Effector memory CD8-positive, alpha-beta T cell (primary cell): ENCODE data around the gene MTCL3.

ENCODE experiments used
- ATAC-seq: fragments of 150-1000 bp; cut with Tn5 transposase; replicated peaks from 2 replicates; pipeline ENCODE4 v1.10.0; 2021; ENCODE audit warnings: mild to moderate bottlenecking, moderate library complexity
- DNase-seq, 3 experiments: peaks; one replicate each; pipeline ENCODE4 v3.0.0; 2021
- H3K27ac Mint-ChIP-seq, 2 donors: one replicate each; pipeline ENCODE4 v1.8.0; 2022; ENCODE audit warnings: mild to moderate bottlenecking in 2 of 2, mixed read lengths in 2 of 2, moderate library complexity in 2 of 2
- H3K27me3 Mint-ChIP-seq, 2 donors: one replicate each; pipeline ENCODE4 v1.8.0; 2022; ENCODE audit warnings: mixed read lengths in 2 of 2
- H3K36me3 Mint-ChIP-seq: one replicate; pipeline ENCODE4 v1.8.0; 2022; ENCODE audit warnings: mild to moderate bottlenecking, moderate library complexity, mixed read lengths; ENCODE audit not compliant: insufficient read depth
- H3K4me1 Mint-ChIP-seq, 2 donors: one replicate each; pipeline ENCODE4 v1.8.0; 2022; ENCODE audit warnings: low read depth in 2 of 2, mixed read lengths in 2 of 2
- H3K4me3 Mint-ChIP-seq, 2 donors: one replicate each; pipeline ENCODE4 v1.8.0; 2022; ENCODE audit warnings: mild to moderate bottlenecking in 2 of 2, mixed read lengths in 2 of 2, moderate library complexity in 2 of 2
- H3K9me3 Mint-ChIP-seq, 2 donors: one replicate each; pipeline ENCODE4 v1.8.0; 2022; ENCODE audit warnings: mixed read lengths in 2 of 2

MTCL3 gene

GRCh38 chr6:127518710-127519468, at the start of gene MTCL3:
TSS of gene MTCL3 (minus strand) at chr6:127519335.
- Mint-ChIP-seq H3K9me3 (no peaks in the 10 kb centered on the region), H3K27ac (no peak within 1 kb of the TSS), H3K27me3 (peaks cover 40 to 43% of the 10 kb centered on the region in 2 donors), H3K36me3 (peaks cover 5% of the 10 kb centered on the region), H3K4me3 (peak within 1 kb of the TSS; percentile 34 to 47), H3K4me1 (peaks cover 27 to 30% of the 10 kb centered on the region in 2 donors)
- DNase-seq (no peak), ATAC-seq (no peak)

DNA sequence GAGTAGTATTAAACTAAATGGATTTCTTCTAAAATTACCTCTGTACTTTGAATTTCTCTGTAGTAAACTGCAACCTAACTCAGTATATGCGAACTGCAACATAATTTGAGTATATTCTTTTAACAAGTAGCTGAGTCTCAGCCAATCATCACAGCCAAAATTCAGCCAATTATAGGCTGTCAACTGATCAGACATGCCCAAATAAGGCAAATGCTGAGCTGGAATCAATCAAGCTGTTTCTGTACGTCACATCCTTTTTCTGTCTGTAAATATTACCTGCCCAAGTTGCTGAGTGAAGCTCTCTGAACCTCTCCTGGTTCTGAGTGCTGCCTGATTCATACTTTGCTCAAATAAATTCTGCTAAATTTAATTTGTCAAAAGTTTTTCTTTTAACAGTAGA, 48.3 kb upstream of the MTCL3 start:
- Mint-ChIP-seq H3K4me1 (no peaks in the 10 kb centered on the region), H3K9me3 (no peaks in the 10 kb centered on the region), H3K4me3 (no peak overlapping the region), H3K36me3 (no peaks in the 10 kb centered on the region), H3K27me3 (peaks cover 5 to 9% of the 10 kb centered on the region in 2 donors), H3K27ac (no peak overlapping the region)
- no peak for DNase-seq
- ATAC-seq = no peak

DNA sequence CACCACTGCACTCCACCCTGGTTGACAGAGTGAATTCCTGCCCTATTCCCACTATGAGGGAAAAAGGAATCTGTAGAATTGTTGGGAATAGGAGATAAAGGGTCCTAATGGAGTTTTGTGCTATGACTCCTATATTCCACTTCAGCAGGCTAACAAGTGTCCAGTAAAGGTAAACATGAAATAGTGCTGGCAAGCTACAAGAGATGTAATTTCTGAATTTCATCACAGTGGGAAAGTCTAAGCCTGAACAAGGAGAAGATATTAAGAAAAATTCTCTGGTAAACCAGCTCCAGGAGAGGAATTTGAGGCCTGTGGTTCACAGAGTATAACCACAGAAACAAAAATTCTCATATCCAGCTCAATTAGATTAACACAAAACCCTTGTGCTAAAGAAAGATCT, 47.5 kb upstream of the MTCL3 start:
- Mint-ChIP-seq H3K9me3 (no peaks in the 10 kb centered on the region), H3K4me3 (no peak overlapping the region), H3K36me3 (no peaks in the 10 kb centered on the region), H3K27ac (no peak overlapping the region), H3K4me1 (no peaks in the 10 kb centered on the region), H3K27me3 (peaks cover 6 to 12% of the 10 kb centered on the region in 2 donors)
- DNase-seq = no peak
- ATAC-seq = no peak

GRCh38 chr6:127566119-127566518, 47.0 kb upstream of the MTCL3 start:
- H3K27ac Mint-ChIP-seq = no peak overlapping the region
- DNase-seq = no peak
- H3K4me1 Mint-ChIP-seq = no peaks in the 10 kb centered on the region
- H3K4me3 Mint-ChIP-seq = no peak overlapping the region
- no peaks in the 10 kb centered on the region for H3K36me3 Mint-ChIP-seq
- ATAC-seq = no peak
- H3K9me3 Mint-ChIP-seq = no peaks in the 10 kb centered on the region
- H3K27me3 Mint-ChIP-seq = peaks cover 6 to 13% of the 10 kb centered on the region in 2 donors

GRCh38 chr6:127564761-127565160, 45.6 kb upstream of the MTCL3 start:
- Mint-ChIP-seq H3K4me1 (no peaks in the 10 kb centered on the region), H3K4me3 (no peak overlapping the region), H3K9me3 (no peaks in the 10 kb centered on the region), H3K27me3 (peaks cover 6 to 18% of the 10 kb centered on the region in 2 donors), H3K36me3 (no peaks in the 10 kb centered on the region), H3K27ac (no peak overlapping the region)
- no peak for DNase-seq
- ATAC-seq = no peak

DNA sequence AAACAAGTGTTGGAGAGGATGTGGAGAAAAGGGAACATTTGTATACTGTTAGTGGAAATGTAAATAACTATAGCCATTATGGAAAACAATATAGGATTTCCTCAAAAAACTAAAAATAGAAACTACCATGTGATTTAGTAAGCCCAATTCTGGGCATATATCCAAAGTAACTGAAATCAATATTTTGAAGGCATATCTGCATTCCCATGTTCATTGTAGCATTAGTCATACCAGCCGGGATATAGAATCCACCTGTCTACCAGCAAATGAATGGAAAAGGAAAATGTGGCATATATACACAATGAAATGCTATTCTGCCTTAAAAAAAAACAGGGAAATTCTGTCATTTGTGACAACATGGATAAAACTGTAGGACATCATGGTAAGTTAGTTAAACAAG, 42.5 kb upstream of the MTCL3 start:
- Mint-ChIP-seq H3K27me3 (peaks cover 9 to 32% of the 10 kb centered on the region in 2 donors), H3K9me3 (no peaks in the 10 kb centered on the region), H3K4me3 (no peak overlapping the region), H3K27ac (no peak overlapping the region), H3K36me3 (no peaks in the 10 kb centered on the region), H3K4me1 (no peaks in the 10 kb centered on the region)
- no peak for ATAC-seq
- DNase-seq = no peak

DNA sequence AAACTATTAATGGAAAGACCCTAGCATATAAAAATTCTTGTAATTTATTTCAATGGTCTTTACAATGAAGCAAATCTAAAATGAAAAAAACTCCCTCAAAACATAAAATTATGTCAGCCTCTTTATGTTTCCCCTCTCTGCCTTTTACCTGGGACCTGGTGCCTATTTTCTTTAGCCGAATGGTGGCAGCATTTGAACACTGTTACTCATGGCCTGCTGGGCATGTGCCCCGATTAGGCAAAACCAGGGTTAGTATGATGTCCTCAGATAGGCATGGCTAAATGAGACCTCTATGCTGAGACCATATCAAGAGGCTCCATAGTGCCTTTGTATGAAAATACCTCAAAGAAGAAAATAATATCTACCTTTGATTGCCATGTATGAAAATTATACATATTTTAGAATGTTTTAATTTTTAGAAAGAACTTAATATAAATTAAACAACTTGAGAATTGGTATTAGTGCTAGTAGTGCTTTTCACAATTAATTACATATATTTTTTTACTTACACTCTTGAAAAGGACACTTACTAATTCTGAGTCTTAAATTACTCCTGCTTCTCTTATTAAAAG, 35.4 kb upstream of the MTCL3 start:
- Mint-ChIP-seq H3K4me3 (no peak overlapping the region), H3K27me3 (peaks cover 26 to 54% of the 10 kb centered on the region in 2 donors), H3K9me3 (no peaks in the 10 kb centered on the region), H3K4me1 (no peaks in the 10 kb centered on the region), H3K36me3 (no peaks in the 10 kb centered on the region), H3K27ac (no peak overlapping the region)
- ATAC-seq (no peak), DNase-seq (no peak)

DNA sequence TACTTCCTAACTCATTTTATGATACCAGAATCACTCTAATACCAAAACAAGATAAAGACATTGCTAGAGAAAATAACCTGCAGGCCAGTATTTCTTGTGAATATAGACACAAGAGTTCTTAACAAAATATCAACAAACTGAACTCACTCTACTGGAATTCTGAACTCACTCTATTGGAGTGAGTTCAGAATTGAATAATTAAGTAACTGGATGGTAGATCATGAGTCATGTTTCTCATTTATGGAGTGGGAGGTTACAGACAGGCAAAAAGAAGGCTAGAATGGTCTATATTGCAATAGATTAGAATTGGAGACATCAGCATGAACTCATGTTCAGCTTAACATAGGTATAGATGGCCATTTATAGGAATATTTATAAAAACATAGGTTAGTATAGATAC, 31.3 kb upstream of the MTCL3 start:
- ATAC-seq (no peak), DNase-seq (no peak)
- Mint-ChIP-seq H3K27me3 (peaks cover 26 to 37% of the 10 kb centered on the region in 2 donors), H3K4me1 (no peaks in the 10 kb centered on the region), H3K9me3 (no peaks in the 10 kb centered on the region), H3K4me3 (no peak overlapping the region), H3K36me3 (no peaks in the 10 kb centered on the region), H3K27ac (no peak overlapping the region)

DNA sequence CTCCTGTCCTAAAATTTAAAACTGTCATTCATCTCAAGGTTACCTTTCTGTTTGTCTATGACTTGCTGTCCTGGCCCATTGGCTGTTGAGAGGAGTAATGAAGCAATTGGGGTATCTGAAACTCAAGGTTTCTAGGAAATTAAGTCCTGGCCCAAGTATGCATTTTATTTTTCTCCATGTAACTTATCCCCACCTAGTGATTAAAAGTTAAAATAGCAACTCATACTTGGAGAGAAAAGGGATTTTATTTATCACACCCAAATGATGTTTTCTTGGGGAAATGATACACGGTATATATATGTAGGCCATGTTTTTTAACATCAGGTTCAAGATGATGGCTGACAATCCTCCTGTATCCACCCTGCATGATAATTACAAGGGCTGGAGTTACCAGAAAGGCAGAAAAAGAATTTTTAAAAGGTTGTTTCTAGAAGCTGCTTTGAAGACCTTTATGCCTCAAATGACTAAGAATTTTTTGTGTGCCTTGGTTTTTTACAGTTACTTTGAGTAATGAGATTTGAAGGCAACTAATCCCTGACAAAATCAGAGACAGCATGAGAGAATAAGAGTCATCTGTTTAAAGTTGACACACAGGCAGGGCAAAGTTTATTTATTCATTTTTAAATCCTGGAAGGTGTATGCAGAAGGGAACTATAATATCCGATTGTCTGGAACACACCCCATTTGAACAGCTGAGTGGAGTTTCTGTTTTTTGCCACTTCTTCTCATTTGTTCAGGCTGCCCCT, 28.9 kb upstream of the MTCL3 start:
- H3K4me3 Mint-ChIP-seq = no peak overlapping the region
- ATAC-seq (no peak), DNase-seq (no peak)
- no peaks in the 10 kb centered on the region for H3K36me3 Mint-ChIP-seq
- H3K4me1 Mint-ChIP-seq = no peaks in the 10 kb centered on the region
- no peak overlapping the region for H3K27ac Mint-ChIP-seq
- no peaks in the 10 kb centered on the region for H3K9me3 Mint-ChIP-seq
- peaks cover 30 to 37% of the 10 kb centered on the region in 2 donors for H3K27me3 Mint-ChIP-seq

GRCh38 chr6:127547215-127547614, 28.1 kb upstream of the MTCL3 start:
- no peaks in the 10 kb centered on the region for H3K9me3 Mint-ChIP-seq
- H3K4me1 Mint-ChIP-seq = no peaks in the 10 kb centered on the region
- ATAC-seq (no peak), DNase-seq (no peak)
- no peak overlapping the region for H3K4me3 Mint-ChIP-seq
- H3K36me3 Mint-ChIP-seq = no peaks in the 10 kb centered on the region
- peaks cover 27 to 34% of the 10 kb centered on the region in 2 donors for H3K27me3 Mint-ChIP-seq
- H3K27ac Mint-ChIP-seq = no peak overlapping the region

DNA sequence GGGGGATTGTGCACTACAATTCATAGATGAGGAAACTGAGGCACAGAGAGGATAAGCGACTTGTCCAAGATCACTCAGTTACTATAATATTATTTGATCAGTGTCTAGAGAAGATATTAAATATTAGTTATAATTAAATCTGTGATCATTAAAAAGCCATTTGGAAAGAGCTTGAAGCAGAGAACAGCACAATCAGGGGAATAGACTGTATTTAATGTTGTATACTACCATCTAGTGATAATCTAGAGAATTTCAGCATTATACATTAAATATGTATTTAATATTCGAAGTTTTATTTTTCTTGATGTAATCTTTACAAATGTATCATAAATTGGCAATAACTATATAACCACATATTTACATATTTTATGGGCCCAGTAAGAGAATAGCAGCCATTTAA, 20.1 kb upstream of the MTCL3 start:
- ATAC-seq (peak; percentile 56), DNase-seq (no peak)
- H3K36me3 Mint-ChIP-seq = no peaks in the 10 kb centered on the region
- no peaks in the 10 kb centered on the region for H3K4me1 Mint-ChIP-seq
- H3K27ac Mint-ChIP-seq = no peak overlapping the region
- H3K4me3 Mint-ChIP-seq = no peak overlapping the region
- no peaks in the 10 kb centered on the region for H3K9me3 Mint-ChIP-seq
- peaks cover 16 to 28% of the 10 kb centered on the region in 2 donors for H3K27me3 Mint-ChIP-seq

- no peak for ATAC-seq
- Mint-ChIP-seq H3K9me3 (no peaks in the 10 kb centered on the region), H3K27me3 (peaks cover 16 to 32% of the 10 kb centered on the region in 2 donors), H3K4me3 (no peak overlapping the region), H3K27ac (no peak overlapping the region), H3K4me1 (no peaks in the 10 kb centered on the region), H3K36me3 (no peaks in the 10 kb centered on the region)
- no peak for DNase-seq
Measured at GRCh38 chr6:127538750-127539264, 19.7 kb upstream of the MTCL3 start.

- no peak overlapping the region for H3K4me3 Mint-ChIP-seq
- DNase-seq (no peak), ATAC-seq (no peak)
- H3K27ac Mint-ChIP-seq = no peak overlapping the region
- no peaks in the 10 kb centered on the region for H3K9me3 Mint-ChIP-seq
- H3K36me3 Mint-ChIP-seq = no peaks in the 10 kb centered on the region
- H3K4me1 Mint-ChIP-seq = no peaks in the 10 kb centered on the region
- H3K27me3 Mint-ChIP-seq = peaks cover 24 to 34% of the 10 kb centered on the region in 2 donors
Measured at GRCh38 chr6:127533736-127534135, 14.6 kb upstream of the MTCL3 start.
